Testis (tissue), 3 donors: ENCODE results near the gene PAXX. TPM values are rescaled to one million over a fixed set of nuclear protein-coding genes. Genes with fewer than 3 reads are reported as not detected.

Source experiments
- DNase-seq: peaks from one replicate; pipeline ENCODE4 v3.0.0-alpha.2; 2019
- H3K27ac ChIP-seq, 2 donors: fragments of 200-600 bp; sonication (generic); one replicate each; pipeline ENCODE4 v1.5.1; 2019
- H3K27me3 ChIP-seq: fragments of 200-600 bp; sonication (generic); one replicate; pipeline ENCODE4 v1.5.1; 2019
- H3K36me3 ChIP-seq: fragments of 200-600 bp; sonication (generic); one replicate; pipeline ENCODE4 v1.5.1; 2017; ENCODE audit warnings: low read depth; ENCODE audit errors: missing control alignments
- H3K4me1 ChIP-seq: fragments of 200-600 bp; sonication (generic); one replicate; pipeline ENCODE4 v1.5.1; 2019
- H3K4me3 ChIP-seq, 2 donors: fragments of 200-600 bp; sonication (generic); one replicate each; pipeline ENCODE4 v1.5.1; 2017 to 2019
- H3K9me3 ChIP-seq: fragments of 200-600 bp; sonication (generic); one replicate; pipeline ENCODE4 v1.5.1; 2017
- POLR2A ChIP-seq: fragments of 450-650 bp; IDR thresholded peaks from one replicate; pipeline ENCODE4 v1.6.1; 2017; ENCODE audit warnings: antibody characterized with exemption, mild to moderate bottlenecking, moderate library complexity
- WGBS, 2 donors: methylation state at CpG; one replicate each; pipeline ENCODE4 v1.1.5; 2018; 5-methylcytosine and 5-hydroxymethylcytosine counted together
- intact Hi-C: fragments of 100-400 bp; cut with DNase I; formaldehyde crosslinking; loops from one replicate; pipeline ENCODE4 v1.15.1; 2023; ENCODE audit warnings: low total_unique reads
- polyA plus RNA-seq: library from polyadenylated mRNA; stranded (reverse); fragments of 350-450 nt; fragmentation: Illumina TruSeq; extraction: RNeasy Lipid Tissue Mini Kit (QIAGEN cat#74804); gene quantifications from one replicate; pipeline ENCODE4 v1.2.3, GENCODE V29; 2014; ENCODE audit warnings: low read depth, low replicate concordance; ENCODE audit not compliant: insufficient read depth
- total RNA-seq, 2 donors: library from RNA; depleted of rRNA; stranded (reverse); fragments of >200 nt; gene quantifications; one replicate each; pipeline ENCODE4 v1.2.3, GENCODE V29; 2016
- TF ChIP-seq, protein P1 (sequence below), 3 experiments: fragments of 450-650 bp in 2 of 3; fragments of 200-600 bp in 1 of 3; sonication (generic) in 1 of 3; IDR thresholded peaks; one replicate each; pipeline ENCODE4 v1.5.1; 2016 to 2019; ENCODE audit warnings: antibody characterized with exemption in 3 of 3, mild to moderate bottlenecking in 2 of 3, moderate library complexity in 1 of 3

Gene PAXX
- total and polyA plus RNA-seq, 3 donors from 2014 or later = 25.9 to 56.6 (median 47.8) TPM

DNA sequence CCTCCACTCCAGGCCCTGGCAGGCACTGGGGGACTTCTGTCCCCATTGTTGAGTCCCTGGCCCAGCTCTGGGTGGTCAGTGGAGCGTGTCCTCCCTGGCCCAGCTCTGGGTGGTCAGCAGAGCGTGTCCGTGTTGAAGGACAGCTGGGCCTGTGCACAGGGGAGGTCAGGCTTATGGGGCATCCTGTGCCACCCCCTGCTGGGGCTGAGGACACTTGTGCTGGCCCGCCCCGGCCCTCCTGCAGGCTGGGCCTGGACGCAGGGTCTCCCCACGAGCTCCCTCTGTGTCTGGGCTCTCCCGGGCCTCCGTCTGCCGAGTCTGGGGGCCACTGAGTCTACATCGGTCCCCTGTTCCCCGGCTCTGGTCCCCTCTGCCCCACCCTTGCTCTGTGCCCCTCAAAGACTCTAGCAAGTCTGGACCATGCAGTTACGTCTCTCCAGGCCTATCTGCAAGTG lies 15.6 kb downstream of the PAXX start:
- H3K36me3 ChIP-seq = no peaks in the 10 kb centered on the region
- intact Hi-C loops = no loop called here
- no peak overlapping the region for H3K27ac ChIP-seq

DNA sequence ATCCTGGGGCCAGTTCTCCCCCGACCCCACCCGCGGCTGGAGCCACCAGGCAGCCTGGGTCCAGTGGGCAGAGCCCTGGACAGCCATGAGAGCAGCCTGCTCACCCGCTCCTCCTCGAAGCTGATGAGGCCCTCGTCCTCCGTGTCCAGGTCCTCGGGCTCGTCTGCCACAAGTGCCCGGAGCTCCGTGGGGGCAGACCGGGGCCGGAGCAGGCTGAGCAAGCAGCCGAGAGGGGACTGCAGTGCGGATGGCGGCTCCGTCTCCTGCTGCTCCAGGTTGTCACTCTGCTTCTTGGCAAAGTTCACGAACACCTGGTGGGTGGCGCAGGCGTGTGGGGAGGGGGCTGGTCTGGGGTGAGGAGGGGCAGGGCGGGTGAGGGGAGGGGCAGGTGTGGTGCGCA lies 16.1 kb downstream of the PAXX start:
- no peak for DNase-seq
- Histone ChIP-seq H3K4me3 (no peak overlapping the region), H3K27me3 (no peaks in the 10 kb centered on the region), H3K27ac (no peak overlapping the region), H3K4me1 (peaks cover 22% of the 10 kb centered on the region), H3K9me3 (no peaks in the 10 kb centered on the region), H3K36me3 (no peaks in the 10 kb centered on the region)
- intact Hi-C loops = no loop called here
- TF ChIP-seq POLR2A = no peak
- TF ChIP-seq, protein P1, sequence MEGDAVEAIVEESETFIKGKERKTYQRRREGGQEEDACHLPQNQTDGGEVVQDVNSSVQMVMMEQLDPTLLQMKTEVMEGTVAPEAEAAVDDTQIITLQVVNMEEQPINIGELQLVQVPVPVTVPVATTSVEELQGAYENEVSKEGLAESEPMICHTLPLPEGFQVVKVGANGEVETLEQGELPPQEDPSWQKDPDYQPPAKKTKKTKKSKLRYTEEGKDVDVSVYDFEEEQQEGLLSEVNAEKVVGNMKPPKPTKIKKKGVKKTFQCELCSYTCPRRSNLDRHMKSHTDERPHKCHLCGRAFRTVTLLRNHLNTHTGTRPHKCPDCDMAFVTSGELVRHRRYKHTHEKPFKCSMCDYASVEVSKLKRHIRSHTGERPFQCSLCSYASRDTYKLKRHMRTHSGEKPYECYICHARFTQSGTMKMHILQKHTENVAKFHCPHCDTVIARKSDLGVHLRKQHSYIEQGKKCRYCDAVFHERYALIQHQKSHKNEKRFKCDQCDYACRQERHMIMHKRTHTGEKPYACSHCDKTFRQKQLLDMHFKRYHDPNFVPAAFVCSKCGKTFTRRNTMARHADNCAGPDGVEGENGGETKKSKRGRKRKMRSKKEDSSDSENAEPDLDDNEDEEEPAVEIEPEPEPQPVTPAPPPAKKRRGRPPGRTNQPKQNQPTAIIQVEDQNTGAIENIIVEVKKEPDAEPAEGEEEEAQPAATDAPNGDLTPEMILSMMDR (IDR thresholded peaks at IDR 0.05) = no peak
- 81 to 91% methylated on average over 7 to 13 of the region's 22 CpGs for WGBS, 2 donors

More for the DNA sequence above, 15.6 kb downstream of the PAXX start:
- Histone ChIP-seq H3K4me3 (no peak overlapping the region), H3K9me3 (no peaks in the 10 kb centered on the region), H3K27me3 (no peaks in the 10 kb centered on the region), H3K4me1 (peaks cover 22% of the 10 kb centered on the region)
- DNase-seq = no peak
- TF ChIP-seq, protein P1 (IDR thresholded peaks at IDR 0.05) = no peak
- TF ChIP-seq POLR2A = no peak
- WGBS, 2 donors = 74% methylated on average over 13 of the region's 13 CpGs; no CpG with 5 or more reads in 1 of the 2 donors

GRCh38 chr9:137009217-137009616 lies 17.0 kb downstream of the PAXX start:
- Histone ChIP-seq H3K4me1 (peaks cover 22% of the 10 kb centered on the region), H3K9me3 (no peaks in the 10 kb centered on the region), H3K4me3 (no peak overlapping the region), H3K27me3 (no peaks in the 10 kb centered on the region), H3K27ac (no peak overlapping the region), H3K36me3 (no peaks in the 10 kb centered on the region)
- intact Hi-C loops = no loop called here
- 87 to 95% methylated on average over 7 to 9 of the region's 18 CpGs for WGBS, 2 donors
- no peak for DNase-seq
- no peak for TF ChIP-seq POLR2A
- TF ChIP-seq, protein P1 (IDR thresholded peaks at IDR 0.05) = no peak

DNA sequence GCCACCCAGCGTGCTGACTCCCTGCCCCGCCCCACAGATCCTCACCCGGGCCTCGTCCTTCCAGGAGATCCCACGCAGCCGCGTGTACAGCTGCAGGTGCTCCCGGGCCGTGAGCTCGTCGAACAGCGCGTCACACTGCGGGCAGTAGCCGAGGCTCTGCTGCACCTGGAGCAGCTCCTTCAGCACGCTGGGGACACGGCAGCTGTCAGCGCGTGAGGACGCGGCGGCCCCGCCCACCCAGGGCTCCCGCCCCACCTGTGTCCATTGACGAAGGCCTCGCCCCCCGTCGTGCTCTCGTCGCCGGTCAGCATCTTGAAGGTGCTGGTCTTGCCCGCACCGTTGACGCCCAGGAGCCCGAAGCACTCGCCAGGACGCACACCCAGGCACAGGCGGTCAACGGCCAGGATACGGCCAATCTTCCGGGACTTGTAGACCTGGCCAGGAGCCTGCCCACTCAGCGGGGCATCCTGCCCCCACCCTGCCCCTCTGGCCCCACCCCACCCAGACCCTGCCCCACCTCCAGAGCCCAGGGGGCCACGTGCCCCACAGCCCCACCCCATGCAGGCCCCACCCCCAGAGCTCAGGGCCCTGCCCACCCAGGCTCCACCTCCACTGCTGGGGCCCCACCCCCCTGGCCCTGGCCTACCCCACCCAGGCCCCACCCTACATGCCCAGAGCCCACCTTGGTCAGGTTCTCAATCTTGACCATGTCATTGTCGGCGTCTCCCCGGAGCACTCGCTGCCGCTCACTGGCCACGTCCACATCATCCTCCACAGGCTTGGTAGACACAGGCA lies 17.9 kb downstream of the PAXX start:
- Histone ChIP-seq H3K9me3 (no peaks in the 10 kb centered on the region), H3K27me3 (no peaks in the 10 kb centered on the region), H3K4me3 (no peak overlapping the region), H3K4me1 (peaks cover 22% of the 10 kb centered on the region), H3K36me3 (no peaks in the 10 kb centered on the region), H3K27ac (no peak overlapping the region)
- WGBS, 2 donors = 95 to 100% methylated on average over 12 to 45 of the region's 49 CpGs
- intact Hi-C loops = no loop called here
- TF ChIP-seq, protein P1 (IDR thresholded peaks at IDR 0.05) = no peak
- TF ChIP-seq POLR2A = no peak
- DNase-seq = no peak

DNA sequence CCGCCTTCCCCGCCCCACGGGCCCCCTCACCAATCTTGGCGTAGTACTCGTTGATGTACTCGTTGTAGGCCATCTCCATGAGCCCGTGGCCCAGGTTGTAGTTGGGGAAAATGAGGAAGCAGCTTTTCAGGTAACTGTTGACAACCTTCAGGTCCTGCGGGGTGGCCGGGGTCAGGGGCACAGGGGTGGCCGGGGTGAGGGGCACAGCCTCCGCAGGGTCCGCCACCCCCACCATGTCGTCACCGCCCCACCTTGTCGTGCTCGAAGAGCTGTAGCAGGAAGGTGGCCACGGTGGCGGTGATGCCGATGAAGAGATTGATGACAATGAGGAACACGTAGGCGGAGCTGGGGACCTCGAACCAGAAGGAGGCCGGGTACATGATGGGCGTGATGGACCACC lies 18.9 kb downstream of the PAXX start:
- WGBS, 2 donors = 96 to 97% methylated on average over 23 to 24 of the region's 24 CpGs
- no peak for DNase-seq
- Histone ChIP-seq H3K27me3 (no peaks in the 10 kb centered on the region), H3K4me3 (no peak overlapping the region), H3K36me3 (no peaks in the 10 kb centered on the region), H3K27ac (no peak overlapping the region), H3K9me3 (no peaks in the 10 kb centered on the region), H3K4me1 (peaks cover 19% of the 10 kb centered on the region)
- intact Hi-C loops = no loop called here
- no peak for TF ChIP-seq POLR2A
- TF ChIP-seq, protein P1 (IDR thresholded peaks at IDR 0.05) = no peak
